Stimulated activated CD4-positive, alpha-beta T cell treated with anti-CD3 and anti-CD28 coated beads, Interleukin-12 subunit alpha, Interleukin-12 subunit beta, amount 100 ng/mL, for 4 hours (primary cell): ENCODE results near the gene DAO.
A peak's percentile ranks its signal among the peaks of the same experiment; 100 is the strongest.
"Not testable (repeated sequence)": the region's sequence is repeated elsewhere in the genome, so short reads cannot be mapped to it uniquely, and the experiment has no call there.

Source experiments
- DNase-seq: peaks from one replicate; pipeline ENCODE4 v3.0.0-alpha.2; 2020

The DAO gene

GRCh38 chr12:108850854-108851573 is 28.9 kb upstream of the DAO start:
- no peak for DNase-seq

- DNase-seq, result no peak
Observed at GRCh38 chr12:108852674-108853309, 27.1 kb upstream of the DAO start.

GRCh38 chr12:108853426-108853825 is 26.5 kb upstream of the DAO start:
- no peak for DNase-seq

GRCh38 chr12:108853981-108854446 is 25.9 kb upstream of the DAO start:
- no peak for DNase-seq

- no peak for DNase-seq
Observed at GRCh38 chr12:108854451-108855283, 25.2 kb upstream of the DAO start.

GRCh38 chr12:108855284-108856169 is 24.4 kb upstream of the DAO start:
- DNase-seq, result no peak

- DNase-seq, result no peak
Observed at GRCh38 chr12:108856170-108856427, 23.8 kb upstream of the DAO start.

GRCh38 chr12:108856428-108857157 is 23.3 kb upstream of the DAO start:
- peak; percentile 45 for DNase-seq

- no peak for DNase-seq
Observed at GRCh38 chr12:108857158-108857407, 22.8 kb upstream of the DAO start.

- DNase-seq, result no peak
Observed at GRCh38 chr12:108858311-108859074, 21.4 kb upstream of the DAO start.

GRCh38 chr12:108859141-108859922 is 20.6 kb upstream of the DAO start:
- not testable (repeated sequence) for DNase-seq

- no peak for DNase-seq
Observed at GRCh38 chr12:108859923-108860291, 20.0 kb upstream of the DAO start.

- no peak for DNase-seq
Observed at GRCh38 chr12:108860443-108860842, 19.4 kb upstream of the DAO start.

GRCh38 chr12:108861878-108862587 is 17.9 kb upstream of the DAO start:
- DNase-seq, result no peak

- no peak for DNase-seq
Observed at GRCh38 chr12:108862588-108862959, 17.3 kb upstream of the DAO start.

- no peak for DNase-seq
Observed at GRCh38 chr12:108865169-108865568, 14.7 kb upstream of the DAO start.

GRCh38 chr12:108866083-108866482 is 13.8 kb upstream of the DAO start:
- not testable (repeated sequence) for DNase-seq

- no peak for DNase-seq
Observed at GRCh38 chr12:108868781-108869180, 11.1 kb upstream of the DAO start.

GRCh38 chr12:108875280-108875679 is 4.6 kb upstream of the DAO start:
- no peak for DNase-seq

- no peak for DNase-seq
Observed at GRCh38 chr12:108875682-108876361, 4.1 kb upstream of the DAO start.
